HCT116 (cell line): ENCODE results near the gene VWA1. TPM values are rescaled to one million over a fixed set of nuclear protein-coding genes. Genes with fewer than 3 reads are reported as not detected.

ENCODE experiments used
- ATAC-seq: fragments of 200-7000 bp; cut with Tn5 transposase; 2 replicates; pipeline ENCODE4 v1.9.1; 2020; ENCODE audit warnings: mild to moderate bottlenecking, moderate library complexity
- BruUV-seq: library from RNA; stranded (reverse); fragments of 400-500 nt; replicated peaks from 2 replicates; lab custom pipeline; 2021; lab: Mats Ljungman, UMichigan
- CTCF ChIA-PET: fragments of 300-600 bp; sonication (Branson Sonifier 250); formaldehyde crosslinking; loops from one replicate; lab custom pipeline; 2021; ENCODE audit warnings: antibody characterized with exemption; lab: Charles Lee
- POLR2A ChIA-PET: fragments of 300-600, 350-600 bp; sonication (Branson Sonifier 250); formaldehyde crosslinking; loops from one replicate; lab custom pipeline; 2021; ENCODE audit warnings: antibody characterized with exemption; lab: Charles Lee
- RAD21 ChIA-PET, 2 experiments: fragments of 300-600 bp; sonication (Branson Sonifier 250); formaldehyde crosslinking; loops; one replicate each; lab custom pipeline; 2023; ENCODE audit warnings: low total read pairs in 2 of 2; ENCODE audit not compliant: uncharacterized antibody in 2 of 2, unreplicated experiment in 2 of 2, low non-redundant PET in 1 of 2; lab: Charles Lee
- DNase-seq: peaks from one replicate; pipeline ENCODE4 v3.0.0-alpha.2; 2010; ENCODE audit warnings: low read depth, low spot score
- H2AFZ ChIP-seq: fragments of 200-600 bp; shearing (Covaris generic), sonication (generic); 2 replicates; pipeline ENCODE4 v1.6.1; 2017; ENCODE audit warnings: low read depth, mixed run types, mixed read lengths, antibody characterized with exemption, low read length; ENCODE audit not compliant: poor library complexity, severe bottlenecking
- H3K27ac ChIP-seq: 2 replicates; pipeline ENCODE4 v1.5.1; 2012; ENCODE audit warnings: low read depth, low read length
- H3K27me3 ChIP-seq: fragments of 200-600 bp; sonication (generic); 2 replicates; pipeline ENCODE4 v1.6.1; 2016; ENCODE audit warnings: mixed run types, low read length, mixed read lengths; ENCODE audit not compliant: insufficient read depth
- H3K36me3 ChIP-seq, 2 experiments: fragments of 200-500 bp in 1 of 2; fragments of 200-600 bp in 1 of 2; sonication (Bioruptor generic) in 1 of 2; sonication (generic) in 1 of 2; 2 replicates each; pipeline versions ENCODE4 v1.5.1 to v1.6.1; 2014 to 2016; ENCODE audit warnings: low read length in 2 of 2, inconsistent platforms in 1 of 2, mixed read lengths in 1 of 2, mixed run types in 1 of 2; ENCODE audit not compliant: insufficient read depth in 2 of 2, control insufficient read depth in 1 of 2
- H3K4me1 ChIP-seq, 2 experiments: fragments of 200-600 bp in 1 of 2; sonication (generic) in 1 of 2; 2 replicates each; pipeline versions ENCODE4 v1.5.1 to v1.6.1; 2012 to 2017; ENCODE audit warnings: low read length in 2 of 2, inconsistent platforms in 1 of 2, mild to moderate bottlenecking in 1 of 2, mixed read lengths in 1 of 2, mixed run types in 1 of 2, moderate library complexity in 1 of 2; ENCODE audit not compliant: insufficient read depth in 2 of 2, control insufficient read depth in 1 of 2
- H3K4me2 ChIP-seq: fragments of 200-600 bp; sonication (generic); 2 replicates; pipeline ENCODE4 v1.6.1; 2017; ENCODE audit warnings: mixed run types, low read length, mixed read lengths
- H3K4me3 ChIP-seq, 2 experiments: fragments of 200-600 bp in 1 of 2; sonication (generic) in 1 of 2; replicated peaks in 1 of 2; 2 replicates each; pipeline ENCODE4 v1.5.1; 2011 to 2016; ENCODE audit warnings: low read length in 2 of 2, control low read depth in 1 of 2, low read depth in 1 of 2, mild to moderate bottlenecking in 1 of 2, mixed read lengths in 1 of 2, mixed run types in 1 of 2
- H3K79me2 ChIP-seq: fragments of 200-600 bp; sonication (generic); 2 replicates; pipeline ENCODE4 v1.6.1; 2017; ENCODE audit warnings: mild to moderate bottlenecking, mixed run types, low read length, moderate library complexity, mixed read lengths; ENCODE audit not compliant: insufficient read depth
- H3K9ac ChIP-seq: fragments of 200-600 bp; sonication (generic); 2 replicates; pipeline ENCODE4 v1.6.1; 2016; ENCODE audit warnings: low read length, mixed read lengths
- H3K9me2 ChIP-seq: fragments of 200-600 bp; sonication (generic), shearing (Covaris generic); 2 replicates; pipeline ENCODE4 v1.6.1; 2017; ENCODE audit warnings: mixed run types, mild to moderate bottlenecking, moderate library complexity; ENCODE audit not compliant: insufficient read depth
- H3K9me3 ChIP-seq, 2 experiments: fragments of 200-500 bp in 1 of 2; fragments of 200-600 bp in 1 of 2; sonication (Bioruptor generic) in 1 of 2; sonication (generic) in 1 of 2; 2 replicates each; pipeline ENCODE4 v1.6.1; 2014 to 2017; ENCODE audit warnings: low read length in 2 of 2, mixed read lengths in 2 of 2, inconsistent platforms in 1 of 2, low read depth in 1 of 2, mild to moderate bottlenecking in 1 of 2, mixed run types in 1 of 2, moderate library complexity in 1 of 2; ENCODE audit not compliant: control insufficient read depth in 1 of 2, insufficient read depth in 1 of 2
- H4K20me1 ChIP-seq: fragments of 200-600 bp; sonication (generic), shearing (Covaris generic); 2 replicates; pipeline ENCODE4 v1.6.1; 2017; ENCODE audit warnings: mixed run types, mild to moderate bottlenecking, moderate library complexity; ENCODE audit not compliant: insufficient read depth
- ATF3 ChIP-seq: IDR thresholded peaks from 2 replicates; pipeline ENCODE4 v1.6.1; 2012
- CBX3 ChIP-seq: IDR thresholded peaks from 2 replicates; pipeline ENCODE4 v1.6.1; 2012; ENCODE audit warnings: low read depth
- CEBPB ChIP-seq: IDR thresholded peaks from 2 replicates; pipeline ENCODE4 v1.6.1; 2012; ENCODE audit warnings: low read depth
- ELF1 ChIP-seq: IDR thresholded peaks from 2 replicates; pipeline ENCODE4 v1.6.1; 2012; ENCODE audit warnings: low read depth, borderline replicate concordance
- EZH2 ChIP-seq: fragments of 200-600 bp; sonication (generic); IDR thresholded peaks from 2 replicates; pipeline ENCODE4 v1.6.1; 2017; ENCODE audit warnings: antibody characterized with exemption, mixed run types
- EZH2phosphoT487 ChIP-seq: fragments of 200-600 bp; IDR thresholded peaks from 2 replicates; pipeline ENCODE4 v1.6.1; 2018; ENCODE audit warnings: antibody characterized with exemption, borderline replicate concordance
- FOSL1 ChIP-seq: IDR thresholded peaks from 2 replicates; pipeline ENCODE4 v1.6.1; 2012; ENCODE audit warnings: low read depth
- JUND ChIP-seq: IDR thresholded peaks from 2 replicates; pipeline ENCODE4 v1.6.1; 2012
- MAX ChIP-seq: IDR thresholded peaks from 2 replicates; pipeline ENCODE4 v1.6.1; 2012
- POLR2A ChIP-seq: IDR thresholded peaks from 2 replicates; pipeline ENCODE4 v1.7.0; 2011; ENCODE audit warnings: borderline replicate concordance; ENCODE audit not compliant: insufficient read depth, insufficient read length; ENCODE audit errors: extremely low read depth
- POLR2AphosphoS5 ChIP-seq: IDR thresholded peaks from 2 replicates; pipeline ENCODE4 v1.6.1; 2011; ENCODE audit warnings: mild to moderate bottlenecking, low read depth, low read length, moderate library complexity
- RAD21 ChIP-seq: IDR thresholded peaks from 2 replicates; pipeline ENCODE4 v1.6.1; 2012; ENCODE audit warnings: low read depth, mild to moderate bottlenecking
- REST ChIP-seq: IDR thresholded peaks from 2 replicates; pipeline ENCODE4 v1.6.1; 2012; ENCODE audit warnings: low read depth
- SIN3A ChIP-seq: IDR thresholded peaks from 2 replicates; pipeline ENCODE4 v1.6.1; 2012; ENCODE audit warnings: low read depth
- SRF ChIP-seq: IDR thresholded peaks from 2 replicates; pipeline ENCODE4 v1.6.1; 2012; ENCODE audit warnings: low read depth
- TCF7L2 ChIP-seq: IDR thresholded peaks from 2 replicates; pipeline ENCODE4 v1.7.0; 2011; ENCODE audit warnings: borderline replicate concordance, inconsistent platforms; ENCODE audit not compliant: insufficient read depth, insufficient read length; ENCODE audit errors: extremely low read depth
- YY1 ChIP-seq: IDR thresholded peaks from 2 replicates; pipeline ENCODE4 v1.6.1; 2011; ENCODE audit warnings: low read length, low read depth, moderate library complexity, mild to moderate bottlenecking; ENCODE audit not compliant: insufficient replicate concordance; ENCODE audit errors: extremely low read depth
- ZBTB33 ChIP-seq: IDR thresholded peaks from 2 replicates; pipeline ENCODE4 v1.6.1; 2011; ENCODE audit warnings: mild to moderate bottlenecking, low read length, moderate library complexity; ENCODE audit not compliant: insufficient replicate concordance; ENCODE audit errors: extremely low read depth
- ZFX ChIP-seq: fragments of 450-650 bp; IDR thresholded peaks from 2 replicates; pipeline ENCODE4 v1.6.1; 2017
- ZNF274 ChIP-seq: fragments of 200-500 bp; sonication (Bioruptor generic); IDR thresholded peaks from 2 replicates; pipeline ENCODE4 v1.6.1; 2014; ENCODE audit warnings: mild to moderate bottlenecking, low read depth, low read length, inconsistent platforms
- intact Hi-C: fragments of 100-400 bp; cut with micrococcal nuclease; formaldehyde crosslinking; loops from 2 replicates; pipeline ENCODE4 v1.10.0; 2022
- total RNA-seq: library from RNA; stranded (reverse); gene quantifications from one replicate; pipeline ENCODE4 v1.2.1, GENCODE V29; 2021; ENCODE audit not compliant: unreplicated experiment

Gene VWA1
- total RNA-seq, 1 experiment from 2014 or later: 50.6 TPM

GRCh38 chr1:1487701-1488100, 52.2 kb downstream of the VWA1 start:
- Histone ChIP-seq H3K79me2 (peaks cover 13% of the 10 kb centered on the region; the same call in 1 of the 2 replicates), H2AFZ (no peak overlapping the region), H3K4me3 (no peak overlapping the region), H3K36me3 (peaks cover 17 to 62% of the 10 kb centered on the region in 2 experiments), H4K20me1 (no peaks in the 10 kb centered on the region), H3K9me2 (no peaks in the 10 kb centered on the region), H3K4me1 (no peaks in the 10 kb centered on the region), H3K27me3 (no peaks in the 10 kb centered on the region), H3K4me2 (no peak overlapping the region), H3K27ac (no peak overlapping the region), H3K9ac (no peak overlapping the region), H3K9me3 (no peaks in the 10 kb centered on the region; a peak in 1 of 4 replicates)
- CTCF ChIA-PET: no interaction called here
- RAD21 ChIA-PET: no interaction called here
- intact Hi-C loops: no loop called here
- TF ChIP-seq ELF1 (no peak), MAX (no peak), CEBPB (no peak), ZBTB33 (no peak), ATF3 (no peak), POLR2A (no peak), YY1 (no peak), REST (no peak), CBX3 (no peak), ZFX (no peak), POLR2AphosphoS5 (no peak), SRF (no peak), SIN3A (no peak), EZH2 (no peak), EZH2phosphoT487 (no peak), ZNF274 (no peak), FOSL1 (no peak), TCF7L2 (no peak), JUND (no peak), RAD21 (no peak)
- POLR2A ChIA-PET: no interaction called here
- BruUV-seq: no TSS peak
- ATAC-seq: no peak
- no peak for DNase-seq
